ENCODE measurements around the gene SLC49A4.

- no peak for TF ChIP-seq CTCF (IDR thresholded peaks at IDR 0.05; ENCODE audit: insufficient read depth, low read depth, low read length)
- TF ChIP-seq EZH2 (IDR thresholded peaks at IDR 0.05; ENCODE audit: insufficient read depth, low read length) = no peak
Observed at GRCh38 chr3:122787872-122788271, 7.0 kb upstream of the SLC49A4 start.
